ENCODE data around the gene KRT38.

- TF ChIP-seq CTCF (IDR thresholded peaks at IDR 0.05; ENCODE audit: borderline replicate concordance, extremely low read depth, low read length, poor library complexity, severe bottlenecking) (no peak), EZH2 (IDR thresholded peaks at IDR 0.05; ENCODE audit: borderline replicate concordance, low read depth, low read length, severe bottlenecking) (no peak)
Observed at GRCh38 chr17:41419716-41420115, 21.1 kb downstream of the KRT38 start.

Measured in DND-41 (cell line).